ENCODE results near the gene PRPH. TPM values are rescaled to one million over a fixed set of nuclear protein-coding genes. Genes with fewer than 3 reads are reported as not detected.

PRPH gene
- total and polyA plus RNA-seq, 2 of the 13 experiments (the other 11 are each of a cell fraction or from before 2014, with no cell fraction given), result 0.12 TPM; not detected in 1

GRCh38 chr12:49342066-49342913 lies 47.3 kb downstream of the PRPH start (continued):
- TF ChIP-seq IKZF5 (CRISPR knock-in tag; IDR thresholded peaks at IDR 0.05) (0 out of 2 replicates have a peak, but pooled peaks have one; percentile 46), ZNF160 (CRISPR knock-in tag; IDR thresholded peaks at IDR 0.05) (peak; percentile 30; the same call in 1 of the 2 replicates), ISL2 (CRISPR knock-in tag; IDR thresholded peaks at IDR 0.05) (no peak), CCDC6 (CRISPR knock-in tag; IDR thresholded peaks at IDR 0.05) (0 out of 2 replicates have a peak, but pooled peaks have one; percentile 58), THRA (CRISPR knock-in tag; IDR thresholded peaks at IDR 0.05; ENCODE audit: borderline replicate concordance) (no peak), ZNF331 (CRISPR knock-in tag; IDR thresholded peaks at IDR 0.05) (0 out of 2 replicates have a peak, but pooled peaks have one; percentile 25), ZNF407 (CRISPR knock-in tag; IDR thresholded peaks at IDR 0.05; ENCODE audit: not compliant biosample characterization) (peak; percentile 25), ZNF274 (CRISPR knock-in tag; IDR thresholded peaks at IDR 0.05) (peak; percentile 71; the same call in 1 of the 2 replicates), SOX5 (CRISPR knock-in tag; IDR thresholded peaks at IDR 0.05; ENCODE audit: borderline replicate concordance) (peak; percentile 21; the same call in 1 of the 2 replicates), ERF (CRISPR knock-in tag; IDR thresholded peaks at IDR 0.05) (peak; percentile 42; the same call in 1 of the 2 replicates), ZNF776 (CRISPR knock-in tag; IDR thresholded peaks at IDR 0.05) (no peak), ZNF766 (CRISPR knock-in tag; IDR thresholded peaks at IDR 0.05; ENCODE audit: borderline replicate concordance) (0 out of 2 replicates have a peak, but pooled peaks have one; percentile 28), THAP11 (CRISPR knock-in tag; IDR thresholded peaks at IDR 0.05) (0 out of 2 replicates have a peak, but pooled peaks have one; percentile 20), GATAD2A (CRISPR knock-in tag; IDR thresholded peaks at IDR 0.05) (peak; percentile 60), PATZ1 (CRISPR knock-in tag; IDR thresholded peaks at IDR 0.05) (peak; percentile 48), XRCC5 (optimal IDR thresholded peaks at IDR 0.05; ENCODE audit: low read length) (peak; percentile 82)

Data from HepG2 (cell line).